Measurements from ENCODE around the gene CERS6.
"Not testable (repeated sequence)": the region's sequence is repeated elsewhere in the genome, so short reads cannot be mapped to it uniquely, and the experiment has no call there.

The CERS6 gene

DNA sequence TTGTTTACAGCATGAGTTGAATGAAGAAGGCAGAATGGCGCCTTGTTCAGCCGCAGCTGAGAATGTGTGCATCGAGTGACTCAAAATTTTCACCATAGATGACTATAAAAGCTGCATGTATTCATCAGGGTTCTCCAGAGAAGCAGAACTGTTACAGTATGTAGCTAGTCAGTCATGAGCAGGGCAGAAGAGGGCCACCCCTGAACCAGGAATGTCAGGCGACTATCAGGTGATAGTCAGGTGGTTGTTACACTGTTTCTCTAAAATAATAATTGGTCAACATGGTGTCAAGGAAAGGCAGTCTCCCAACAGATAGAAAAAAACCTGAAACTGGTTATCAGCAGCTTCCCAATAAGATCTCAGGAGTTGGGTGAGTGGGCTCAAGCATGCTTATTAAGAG, 326.2 kb downstream of the CERS6 start:
- no peak for DNase-seq

DNA sequence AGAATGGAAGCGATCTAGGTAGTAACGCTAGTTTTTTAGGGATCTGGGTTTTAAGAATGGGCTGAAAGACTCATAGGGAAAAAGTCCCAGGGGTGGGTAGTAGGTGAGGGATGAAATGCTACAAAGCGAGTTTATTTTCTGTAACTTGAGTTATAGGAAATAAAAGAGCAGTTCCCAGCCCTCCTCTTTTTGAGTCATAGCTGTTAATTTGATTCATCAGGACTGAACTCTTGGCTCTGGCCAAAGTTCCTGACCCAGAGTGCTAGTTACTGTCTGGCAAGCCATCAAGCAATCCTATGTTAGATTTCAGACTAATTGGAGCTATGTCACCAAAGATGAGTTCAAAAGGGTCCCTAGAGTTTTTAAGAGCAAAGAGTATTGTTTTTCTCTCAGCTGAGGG, 328.9 kb downstream of the CERS6 start:
- no peak for DNase-seq

DNA sequence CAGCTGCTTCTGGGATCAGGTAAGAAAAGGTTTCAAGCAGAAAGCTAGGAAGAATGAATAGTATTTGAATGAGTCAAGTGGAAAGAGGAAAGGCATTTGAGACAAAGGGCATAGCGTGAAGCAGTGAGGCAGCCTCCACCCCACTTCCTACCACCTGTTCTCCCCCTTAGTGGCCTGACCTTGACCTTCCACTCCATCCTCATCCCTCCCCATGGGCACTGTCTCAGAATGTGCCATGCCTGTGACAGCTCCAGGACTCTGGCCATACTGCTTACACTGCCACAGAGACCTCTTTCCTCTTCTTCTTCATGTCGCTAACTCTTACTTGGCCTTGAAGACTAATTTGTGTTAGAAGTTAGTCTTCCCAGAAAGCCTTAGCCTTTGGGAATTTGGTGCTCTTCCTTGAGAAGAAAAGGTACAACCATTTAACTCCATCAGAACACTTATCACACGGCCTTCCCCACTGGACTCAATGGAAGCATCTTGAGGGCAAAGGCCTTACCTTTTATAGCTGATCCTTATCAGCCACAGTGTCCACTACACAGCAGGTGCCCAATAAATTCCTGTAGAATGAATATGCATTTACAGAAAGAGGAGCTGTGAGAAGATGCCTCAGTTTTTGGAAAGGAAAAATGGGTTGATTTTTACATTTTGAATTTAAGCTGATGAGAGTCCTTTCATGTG, 331.2 kb downstream of the CERS6 start:
- no peak for DNase-seq

DNA sequence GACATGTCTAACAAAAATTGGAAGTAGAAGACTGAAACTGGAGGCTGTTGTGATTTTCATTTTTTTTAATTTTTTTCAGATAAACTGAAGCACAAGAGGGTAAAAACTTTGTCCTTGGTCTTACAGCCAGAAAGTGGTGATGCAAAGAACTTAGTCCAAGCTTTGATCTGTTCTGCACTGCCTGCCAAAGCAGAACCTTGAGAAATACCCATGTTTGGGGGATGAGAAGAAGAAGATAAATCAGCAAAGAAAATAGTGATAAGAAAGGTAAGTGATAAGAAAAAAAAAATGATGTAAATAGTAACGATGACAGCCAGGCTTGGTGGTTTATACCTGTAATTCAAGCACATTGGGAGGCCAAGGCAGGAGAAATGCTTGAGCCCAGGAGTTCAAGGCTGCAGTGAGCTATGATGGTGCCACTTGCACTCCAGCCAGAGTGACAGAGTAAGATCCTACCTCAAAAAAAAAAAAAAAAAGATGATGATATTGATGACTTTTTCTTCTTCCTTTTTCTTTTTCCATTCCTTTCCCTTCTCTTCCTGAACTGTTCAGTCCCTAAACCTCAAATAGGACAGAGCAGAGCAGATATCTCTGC, 331.8 kb downstream of the CERS6 start:
- no peak for DNase-seq

DNA sequence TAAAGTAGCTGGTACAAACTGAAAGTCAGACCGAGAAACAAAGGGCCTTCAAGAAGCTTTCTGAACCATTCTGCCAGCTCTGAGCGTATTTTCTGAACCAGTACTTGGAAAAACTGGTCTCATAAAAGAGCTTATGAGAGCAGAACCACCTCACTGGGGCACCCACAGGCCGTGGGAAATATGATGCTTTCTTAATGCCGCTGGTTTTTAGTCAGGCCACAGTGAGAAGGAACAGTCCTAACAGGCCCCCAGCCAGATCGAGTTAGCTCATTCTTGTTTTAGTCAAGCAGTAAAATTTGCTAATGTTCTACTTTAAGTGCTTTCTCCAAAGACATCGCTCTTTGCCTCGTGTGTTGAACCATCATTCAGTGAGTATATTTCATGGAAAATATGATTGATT, 333.7 kb downstream of the CERS6 start:
- DNase-seq: no peak

DNA sequence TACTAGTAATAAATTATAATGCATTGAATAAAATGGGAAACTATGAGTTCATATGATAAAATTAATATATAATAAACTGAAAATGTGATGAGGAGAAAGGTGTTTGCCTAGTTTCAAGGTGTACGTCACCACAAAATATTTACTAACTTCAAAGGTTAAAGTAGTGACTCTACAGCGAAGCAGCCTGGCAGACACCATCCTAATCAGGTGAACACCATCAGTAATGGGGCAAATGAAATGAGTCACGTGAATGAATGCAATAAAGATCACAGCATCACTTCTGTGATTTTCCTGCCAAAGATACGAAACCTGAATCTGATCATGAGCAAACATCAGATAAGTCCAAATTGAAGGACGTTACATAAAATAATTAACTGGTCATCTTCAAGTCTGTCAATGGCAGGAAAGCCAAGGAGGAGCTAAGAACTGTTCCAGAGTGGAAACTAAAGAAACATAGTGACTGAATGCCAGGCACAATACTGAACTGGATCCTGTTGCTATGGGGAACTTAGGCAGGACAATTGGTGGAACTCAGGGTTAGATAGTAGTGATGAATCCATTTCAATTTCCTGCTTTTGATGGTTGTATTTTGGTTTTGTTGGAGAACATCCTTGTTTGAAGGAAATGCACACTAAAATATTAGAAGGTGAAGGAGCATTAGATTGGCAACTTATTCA, 334.3 kb downstream of the CERS6 start:
- no peak for DNase-seq

DNA sequence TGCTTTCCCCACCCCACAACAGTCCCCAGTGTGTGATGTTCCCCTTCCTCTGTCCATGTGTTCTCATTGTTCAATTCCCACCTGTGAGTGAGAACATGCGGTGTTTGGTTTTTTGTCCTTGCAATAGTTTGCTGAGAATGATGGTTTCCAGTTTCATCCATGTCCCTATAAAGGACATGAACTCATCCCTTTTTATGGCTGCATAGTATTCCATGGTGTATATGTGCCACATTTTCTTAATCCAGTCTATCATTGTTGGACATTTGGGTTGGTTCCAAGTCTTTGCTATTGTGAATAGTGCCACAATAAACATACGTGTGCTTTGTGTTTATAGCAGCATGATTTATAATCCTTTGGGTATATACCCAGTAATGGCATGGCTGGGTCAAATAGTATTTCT, 335.1 kb downstream of the CERS6 start:
- DNase-seq: not testable (repeated sequence)

DNA sequence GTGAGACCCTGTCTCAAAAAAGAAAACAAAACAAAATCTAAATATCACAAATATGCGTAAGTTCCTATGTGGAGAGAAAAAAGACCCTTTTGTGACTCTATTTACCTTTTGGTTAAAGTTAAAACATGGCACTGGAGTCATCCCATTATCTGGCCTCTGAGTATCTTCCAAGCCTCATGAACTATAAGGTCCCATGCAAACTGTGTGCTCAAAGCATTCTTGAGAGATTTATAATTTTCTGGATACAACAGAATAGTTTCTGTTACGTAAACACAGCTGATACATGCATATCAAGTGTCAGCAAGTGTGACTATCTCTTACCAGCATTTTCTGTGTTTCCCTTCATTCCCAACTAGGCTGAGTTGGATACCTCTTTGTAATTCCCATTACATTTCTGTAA, 337.5 kb downstream of the CERS6 start:
- no peak for DNase-seq

DNA sequence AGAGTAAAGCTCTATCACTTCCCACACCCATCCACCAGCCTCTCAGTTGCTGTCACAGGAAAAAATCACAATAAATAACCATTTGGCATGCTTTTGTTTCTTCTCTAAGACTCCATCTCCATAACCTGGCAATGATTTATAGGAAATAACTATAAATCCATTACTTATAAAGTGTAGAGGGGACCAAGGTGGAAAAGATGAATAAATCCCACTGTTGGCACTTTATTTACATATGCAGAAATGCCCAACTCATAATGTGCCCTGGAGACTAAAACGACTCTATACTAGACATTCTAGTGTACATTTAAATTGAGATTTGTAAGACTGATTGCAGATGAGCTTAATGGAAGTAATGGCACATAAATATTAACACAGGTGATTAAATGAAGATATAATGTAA, 338.9 kb downstream of the CERS6 start:
- DNase-seq: no peak

DNA sequence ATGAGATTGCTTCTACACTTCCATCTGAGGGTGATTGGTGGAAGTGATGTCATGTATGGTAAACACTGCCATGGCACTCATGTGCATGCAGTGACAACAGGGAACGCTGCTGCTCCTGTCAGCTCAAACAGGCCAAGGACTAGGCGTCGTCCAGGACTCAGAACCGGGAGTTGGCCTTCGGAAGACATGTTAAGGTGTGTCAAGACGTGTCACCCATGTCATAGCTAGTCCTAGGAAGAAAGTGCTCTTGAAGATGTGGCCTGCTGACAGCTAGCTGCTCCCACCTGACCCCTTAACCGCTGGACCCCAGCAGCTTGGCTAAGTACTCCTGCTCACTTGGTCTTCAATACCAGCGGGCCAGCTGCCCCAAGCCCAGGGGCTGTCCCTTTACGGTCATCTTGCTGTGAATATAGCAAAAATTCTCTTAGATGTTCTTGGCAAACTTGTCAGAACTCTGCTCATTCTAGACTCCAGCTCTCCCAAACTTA, 340.1 kb downstream of the CERS6 start:
- DNase-seq: no peak

DNA sequence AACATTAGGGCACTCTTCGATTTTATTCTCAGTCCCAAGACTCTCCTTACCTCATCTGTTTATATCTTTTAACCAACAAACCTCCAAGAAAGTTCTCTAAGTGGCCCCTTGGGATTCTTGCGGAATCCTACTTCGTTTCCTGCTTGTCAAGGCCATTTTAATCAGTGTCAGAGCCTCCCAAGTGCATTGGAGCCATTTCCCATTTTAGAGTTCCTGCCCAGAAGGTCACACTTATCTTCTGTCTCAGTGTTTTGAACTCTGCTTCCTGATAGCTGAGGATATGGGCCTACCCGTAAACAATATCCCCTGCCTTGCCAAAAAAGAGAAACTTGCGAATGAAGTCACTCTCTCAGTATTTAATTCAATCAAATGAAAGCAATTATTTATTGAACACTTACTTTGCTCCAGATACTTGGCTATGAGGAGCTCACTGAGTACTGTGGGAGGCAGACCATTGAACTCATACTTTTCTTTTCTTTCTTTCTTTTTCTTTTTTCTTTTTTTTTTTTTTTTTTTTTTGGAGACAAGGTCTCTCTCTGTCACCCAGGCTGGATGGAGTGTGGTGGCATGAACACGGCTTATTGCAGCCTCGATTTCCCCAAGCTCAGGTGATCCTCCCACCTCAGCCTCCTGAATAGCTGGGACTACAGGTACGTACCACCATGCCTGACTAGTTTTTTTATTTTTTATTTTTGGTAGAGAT, 340.7 kb downstream of the CERS6 start:
- no peak for DNase-seq

DNA sequence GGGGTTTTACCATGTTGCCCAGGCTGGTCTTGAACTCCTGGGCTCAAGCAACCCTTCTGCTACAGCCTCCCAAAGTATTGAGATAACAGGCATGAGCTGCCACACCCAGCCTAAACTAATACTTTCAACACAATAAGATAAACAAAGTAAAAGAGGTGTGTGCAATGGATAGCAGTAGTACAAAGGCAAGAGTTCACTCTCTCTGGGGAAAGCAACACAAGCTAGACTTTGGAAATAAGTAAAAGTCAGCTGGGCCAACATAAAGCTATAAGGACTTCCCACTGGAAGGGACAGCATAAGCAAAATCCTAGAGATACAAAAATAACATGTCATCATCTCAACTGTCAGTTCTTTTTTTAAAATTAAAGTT, 341.2 kb downstream of the CERS6 start:
- DNase-seq: peak; percentile 52

DNA sequence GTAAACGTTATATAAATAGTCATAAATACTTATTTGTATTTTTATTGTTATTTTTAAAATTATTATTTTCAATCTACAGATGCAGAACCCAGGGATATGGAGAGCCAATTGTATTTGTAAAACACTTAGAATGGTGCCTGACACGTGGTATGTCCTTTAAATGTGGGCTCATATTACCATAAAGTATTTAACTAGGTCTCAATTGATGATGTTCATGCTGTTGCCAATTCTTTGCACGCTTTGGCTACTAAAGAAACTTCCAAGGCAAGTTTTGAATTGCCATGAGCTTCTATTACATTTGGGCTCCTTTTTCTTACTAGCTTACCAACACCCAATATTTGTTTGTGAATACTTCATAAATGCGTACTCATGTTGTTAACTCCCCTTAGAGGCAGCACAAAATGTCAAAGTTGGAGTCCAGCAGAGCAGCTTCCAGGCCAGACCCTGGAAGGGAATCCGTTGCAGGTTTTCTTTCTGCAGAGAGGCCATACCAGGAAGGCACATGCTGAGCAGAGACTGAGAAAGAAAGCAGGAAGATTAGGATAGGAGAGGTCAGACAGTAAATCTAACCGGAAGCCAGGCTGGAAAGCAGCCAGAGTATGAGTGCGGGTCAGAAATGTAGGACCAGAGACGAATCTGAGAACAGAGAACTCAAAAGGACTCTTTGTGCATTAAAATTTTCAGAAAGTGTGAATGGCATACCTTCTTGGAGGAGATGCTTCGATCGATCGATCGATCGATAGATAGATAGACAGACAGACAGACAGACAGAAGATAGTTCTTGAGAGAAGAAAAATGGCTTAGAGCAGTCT, 342.2 kb downstream of the CERS6 start:
- no peak for DNase-seq

DNA sequence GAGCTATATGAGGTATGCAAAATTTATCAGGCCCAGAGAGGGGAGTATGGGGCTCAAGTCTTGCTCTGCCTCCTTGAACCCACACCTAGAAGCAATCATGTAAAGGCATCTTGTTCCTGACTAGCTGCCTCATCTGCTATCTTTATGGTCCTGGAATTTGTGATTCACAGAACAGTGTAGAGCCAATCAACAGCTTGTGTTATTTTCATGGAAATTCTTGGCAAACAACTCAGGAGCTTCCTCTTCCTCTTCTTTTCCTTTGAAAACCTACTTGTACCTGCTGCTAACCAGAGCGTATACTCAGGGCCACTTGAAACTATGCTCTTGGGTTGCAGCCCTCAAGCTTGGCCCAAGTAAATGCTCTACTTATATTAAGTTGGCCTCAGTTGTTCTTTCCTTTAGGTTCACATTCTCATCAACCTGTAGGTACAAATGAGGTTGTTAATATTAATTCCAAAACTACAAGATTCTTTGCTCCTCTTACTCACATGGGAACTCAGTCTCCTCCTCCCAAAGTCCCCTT, 342.9 kb downstream of the CERS6 start:
- DNase-seq: no peak

DNA sequence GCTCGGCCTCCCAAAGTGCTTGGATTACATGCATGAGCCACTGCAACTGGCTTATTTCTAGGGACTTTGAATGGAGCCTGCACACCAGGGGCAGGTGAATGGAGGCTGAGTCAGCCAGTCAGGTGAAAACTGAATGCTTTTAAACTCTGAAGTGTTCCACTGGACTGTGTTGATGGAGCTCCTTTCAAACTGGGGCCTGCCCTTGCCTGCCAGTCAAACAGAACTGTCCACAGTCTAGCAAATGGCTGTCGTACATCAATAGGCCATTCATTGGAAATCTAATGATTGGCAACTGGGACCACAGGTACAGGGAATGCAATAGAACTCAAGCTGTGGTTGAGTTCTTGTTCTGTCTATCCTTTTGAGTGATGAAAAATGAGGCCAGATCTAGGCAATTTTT, 345.4 kb downstream of the CERS6 start:
- DNase-seq: no peak

DNA sequence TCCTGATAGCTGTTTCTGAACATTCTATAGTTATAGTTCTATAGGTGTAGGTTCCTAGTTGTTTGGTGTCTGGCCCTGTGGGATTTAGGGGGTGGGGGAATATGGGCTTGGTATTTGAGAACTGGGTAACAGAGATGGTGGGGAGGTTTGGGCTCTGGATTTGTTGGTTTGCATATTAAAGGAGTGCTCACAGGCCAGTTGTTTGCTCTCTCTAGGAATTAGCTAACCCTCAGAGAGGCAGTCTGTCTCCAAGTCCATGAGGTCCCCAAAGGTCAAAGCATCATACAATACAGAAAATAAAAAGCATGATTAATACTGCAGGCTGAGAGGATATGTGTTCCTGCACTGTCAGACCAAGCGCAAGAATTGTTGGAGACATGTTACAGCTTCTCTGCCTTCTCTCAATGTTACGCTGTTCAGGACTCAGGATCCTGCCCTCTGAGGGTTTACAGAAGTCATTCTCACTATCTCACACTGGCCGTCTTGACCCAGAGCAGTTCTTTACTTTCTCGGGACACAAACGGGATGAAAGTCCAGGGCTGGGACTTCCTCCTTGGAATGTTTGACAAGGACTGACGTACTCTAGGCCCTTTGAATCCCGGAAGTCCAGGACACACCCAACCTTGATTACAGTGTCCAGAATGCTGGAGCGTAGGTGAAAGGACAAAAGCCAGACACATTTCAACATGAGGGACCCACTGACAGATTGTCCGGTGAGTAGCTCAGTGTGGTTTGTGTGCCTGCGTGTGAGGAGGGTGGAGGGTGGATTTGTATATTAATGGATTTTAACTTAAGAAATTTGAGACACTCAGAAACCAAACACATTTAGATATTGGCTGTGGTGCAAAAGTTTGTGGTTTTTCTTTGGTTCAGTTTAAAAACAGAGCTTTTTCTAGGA, 346.1 kb downstream of the CERS6 start, which contains the start of gene NOSTRIN:
Gene NOSTRIN (plus strand): TSS at position 677 of the 898 bp plus-strand sequence. CDS start 10 bp downstream, at position 687.
- DNase-seq: no peak

DNA sequence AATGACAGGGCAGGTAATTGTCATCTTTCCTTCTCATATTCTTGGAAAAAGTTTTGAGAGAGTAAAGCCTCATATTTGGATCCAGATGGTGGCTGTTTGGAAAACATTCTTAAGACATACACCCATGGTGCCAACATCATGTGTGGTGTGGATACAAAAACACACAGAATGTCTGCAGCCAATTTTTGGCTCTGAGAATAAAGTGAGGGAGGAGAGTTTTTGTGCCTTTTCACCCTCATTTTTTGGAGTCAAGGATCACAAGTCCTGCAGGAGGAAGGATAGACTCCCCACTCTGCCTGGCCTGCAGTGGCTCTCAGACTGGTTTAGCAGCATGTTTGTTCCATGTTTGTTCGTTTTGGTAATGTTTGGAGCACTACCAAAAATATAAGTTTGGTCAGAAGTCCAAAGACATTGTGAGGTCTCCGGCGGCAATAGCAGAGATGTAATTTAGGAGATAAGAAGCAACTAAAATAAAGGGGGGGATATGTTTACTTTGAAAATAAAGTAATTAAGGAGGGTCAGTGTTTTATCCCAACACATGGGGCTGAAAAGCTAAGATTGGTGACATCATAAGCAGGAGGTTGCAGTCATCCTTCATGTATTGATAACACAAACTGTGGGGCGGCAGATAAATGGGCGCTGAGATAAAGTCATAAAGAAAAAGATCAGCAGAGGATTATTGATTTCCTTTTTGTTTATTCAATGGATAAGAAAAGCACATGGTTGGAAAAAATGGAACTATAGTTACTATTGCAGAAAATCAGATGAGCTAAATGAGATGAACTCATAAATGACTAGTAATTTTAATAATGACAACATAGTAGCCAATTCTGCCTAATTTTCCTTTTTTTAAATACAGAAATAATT, 347.0 kb downstream of the CERS6 start:
- no peak for DNase-seq

DNA sequence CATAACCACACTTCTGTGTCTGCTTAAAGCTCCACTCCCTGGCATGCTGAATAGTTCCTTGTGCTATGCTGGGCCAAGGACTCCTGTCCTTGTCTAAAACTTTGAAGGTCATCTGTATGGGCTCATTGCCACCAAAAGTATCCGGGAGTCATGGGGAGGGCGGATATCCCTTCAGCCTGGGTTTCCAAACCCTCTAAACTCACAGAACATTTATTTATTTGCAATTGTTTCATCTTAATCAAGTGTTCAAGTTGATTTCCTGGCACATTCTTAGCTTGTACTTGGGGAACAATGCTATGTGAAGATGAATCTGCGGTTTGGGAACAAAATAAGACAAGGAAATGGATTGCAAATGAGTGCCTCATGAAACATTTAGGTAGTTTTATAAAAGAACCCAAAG, 348.1 kb downstream of the CERS6 start:
- DNase-seq: no peak

DNA sequence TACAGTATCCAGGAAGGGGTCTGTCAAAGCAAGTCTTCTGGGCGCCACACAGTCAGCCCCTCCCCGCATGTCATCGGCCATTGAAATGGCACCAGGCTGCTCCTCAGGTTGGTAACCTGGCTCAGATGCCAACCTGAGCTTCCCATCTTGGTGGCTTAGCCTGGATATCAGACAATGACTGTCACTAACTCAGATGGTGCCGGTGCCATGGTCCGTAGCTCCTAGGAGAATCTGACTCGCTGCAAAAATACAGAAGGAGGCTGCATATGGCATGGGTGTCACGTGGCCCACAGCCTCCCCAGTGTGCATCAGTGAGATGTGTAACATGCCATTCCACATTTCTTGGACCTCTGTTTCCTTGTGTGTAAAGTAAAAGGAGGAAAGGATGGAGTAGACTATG, 349.5 kb downstream of the CERS6 start:
- DNase-seq: no peak

DNA sequence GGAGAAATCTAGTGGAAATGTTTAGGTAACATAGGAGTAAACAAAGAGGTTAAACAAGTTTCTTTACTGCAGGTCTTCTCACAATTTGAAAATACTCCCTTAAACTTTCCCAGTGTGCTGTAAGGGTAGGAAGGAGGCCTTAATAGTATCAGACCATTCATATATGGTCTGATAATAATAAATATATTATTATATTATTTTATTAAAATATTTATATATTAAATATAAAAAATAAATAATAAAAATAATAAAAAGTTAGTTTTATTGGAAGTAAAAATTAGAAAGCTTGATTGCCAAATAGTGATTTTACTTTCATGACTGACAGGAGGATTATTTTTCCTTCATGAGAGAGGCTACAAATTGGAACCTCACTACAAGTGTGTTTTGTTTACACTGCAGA, 353.5 kb downstream of the CERS6 start:
- no peak for DNase-seq

All from hematopoietic multipotent progenitor cell treated with erythropoietin and hydrocortisone succinate and interleukin-3 and kit ligand, for 6 days (in vitro differentiated cells).